GM11168 (cell line): ENCODE results near the gene ZFHX3.

Experiments used
- in situ Hi-C: fragments of 300-500 bp; cut with MboI; formaldehyde crosslinking; loops from one replicate; pipeline ENCODE4 v1.12.0; 2022; ENCODE audit warnings: low sequenced_read_pairs; ENCODE audit not compliant: unreplicated experiment

Gene ZFHX3

DNA sequence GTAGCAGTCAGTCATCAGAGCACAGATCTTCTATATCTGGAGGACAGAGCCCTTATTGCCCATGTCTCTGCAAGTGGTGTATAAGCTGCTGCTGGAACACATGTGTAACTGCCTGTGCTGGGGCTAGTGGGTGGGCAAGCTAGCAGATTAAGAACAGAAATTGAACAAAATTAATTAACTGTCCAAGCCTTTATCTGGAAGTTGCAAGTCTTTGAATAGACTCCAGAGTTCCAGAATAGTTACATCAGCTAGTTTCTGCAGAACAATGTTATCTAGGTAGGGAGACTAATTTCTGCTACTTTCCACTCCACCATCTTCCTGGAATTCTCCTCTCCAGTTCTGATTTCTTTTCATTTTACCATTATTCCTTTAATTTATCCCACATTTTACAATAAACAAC is 287.3 kb downstream of the ZFHX3 start:
- in situ Hi-C loops: no loop called here

DNA sequence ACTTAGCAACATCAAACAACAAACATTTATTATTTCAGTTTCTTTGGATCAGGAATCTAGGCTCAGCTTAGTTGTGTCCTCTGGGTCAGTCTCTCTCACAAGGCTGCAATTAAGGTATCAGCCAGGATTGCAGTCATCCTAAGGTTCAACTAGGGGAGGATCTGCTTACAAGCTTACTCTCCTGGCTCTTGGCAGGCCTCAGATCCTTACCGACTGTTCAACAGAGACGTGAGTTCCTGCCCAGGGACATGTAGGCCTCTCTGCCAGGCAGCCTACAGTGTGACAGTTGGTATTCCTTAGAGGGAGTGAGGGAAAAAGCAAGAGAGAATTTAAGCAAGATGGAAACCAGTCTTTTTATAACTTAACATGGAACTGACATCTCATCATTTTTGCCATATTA is 294.0 kb downstream of the ZFHX3 start:
- in situ Hi-C loops: no loop called here

GRCh38 chr16:72752004-72752695 is 295.8 kb downstream of the ZFHX3 start:
- in situ Hi-C loops: no loop called here

GRCh38 chr16:72751076-72751475 is 296.9 kb downstream of the ZFHX3 start:
- in situ Hi-C loops: no loop called here

DNA sequence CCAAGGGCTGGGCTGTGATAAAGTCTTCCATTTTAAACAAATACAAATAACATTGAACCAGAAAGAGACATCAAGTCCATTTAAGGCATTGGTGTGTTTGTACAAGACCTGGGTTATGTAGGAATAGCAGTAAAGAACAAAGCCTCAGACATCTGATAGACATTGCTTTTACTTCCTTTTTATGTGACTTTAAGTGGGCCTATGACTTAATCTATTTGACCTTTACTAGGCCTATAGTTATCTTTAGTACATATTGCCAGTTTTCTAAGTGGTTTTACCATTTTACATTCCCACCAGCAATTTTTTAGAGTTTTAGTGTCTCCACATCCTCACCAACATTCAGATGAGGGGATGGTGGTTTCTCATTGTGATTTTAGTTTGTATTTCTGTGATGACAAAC is 298.8 kb downstream of the ZFHX3 start:
- in situ Hi-C loops: no loop called here

GRCh38 chr16:72744076-72744793 is 303.7 kb downstream of the ZFHX3 start:
- in situ Hi-C loops: no loop called here

DNA sequence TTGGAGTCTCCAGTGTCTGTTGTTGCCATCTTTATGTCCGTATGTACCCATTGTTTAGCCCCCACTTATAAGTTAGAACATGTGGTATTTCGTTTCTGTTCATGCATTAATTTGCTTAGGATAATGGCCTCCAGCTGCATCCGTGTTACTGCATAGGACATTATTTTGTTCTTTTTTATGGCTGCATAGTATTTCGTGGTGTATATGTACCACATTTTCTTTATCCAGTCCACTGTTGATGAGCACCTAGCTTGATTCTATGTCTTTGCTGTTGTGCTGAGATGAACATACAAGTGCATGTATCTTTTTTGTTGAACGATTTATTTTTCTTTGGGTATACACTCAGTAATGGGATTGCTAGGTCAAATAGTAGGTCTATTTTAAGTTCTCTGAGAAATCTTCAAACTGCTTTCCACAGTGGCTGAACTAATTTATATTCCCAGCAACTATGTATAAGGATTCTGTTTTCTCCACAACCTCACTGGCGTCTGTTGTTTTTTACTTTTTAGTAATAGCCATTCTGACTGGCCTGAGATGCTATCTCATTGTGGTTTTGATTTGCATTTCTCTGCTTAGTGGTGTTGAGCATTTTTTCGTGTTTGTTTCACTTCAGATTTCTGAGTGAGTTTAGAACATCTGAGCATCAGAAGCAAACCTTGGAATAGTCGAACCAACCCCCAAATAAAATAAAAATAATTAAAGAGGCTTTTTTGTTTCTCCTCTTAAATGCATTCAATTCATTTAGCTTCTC is 304.7 kb downstream of the ZFHX3 start:
- in situ Hi-C loops: no loop called here

DNA sequence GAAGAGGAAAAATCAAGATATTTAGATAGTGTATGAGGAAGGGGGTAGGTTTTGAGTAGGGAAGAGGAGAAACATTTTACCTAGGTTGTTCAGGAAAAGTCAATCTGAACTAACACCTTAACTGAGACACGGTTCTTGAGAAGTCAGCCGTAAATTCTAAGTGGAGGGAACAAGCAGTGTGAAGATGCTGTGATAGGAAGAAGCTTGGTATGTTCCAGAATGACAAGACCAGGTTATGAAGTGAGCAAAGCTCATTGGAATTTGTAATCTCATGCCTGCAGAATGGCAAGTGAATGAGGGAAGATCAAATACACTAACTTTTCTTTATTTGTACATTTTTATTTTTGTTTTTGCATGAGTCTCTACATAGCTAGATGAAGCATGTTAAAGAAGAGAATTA is 307.6 kb downstream of the ZFHX3 start:
- in situ Hi-C loops: no loop called here

DNA sequence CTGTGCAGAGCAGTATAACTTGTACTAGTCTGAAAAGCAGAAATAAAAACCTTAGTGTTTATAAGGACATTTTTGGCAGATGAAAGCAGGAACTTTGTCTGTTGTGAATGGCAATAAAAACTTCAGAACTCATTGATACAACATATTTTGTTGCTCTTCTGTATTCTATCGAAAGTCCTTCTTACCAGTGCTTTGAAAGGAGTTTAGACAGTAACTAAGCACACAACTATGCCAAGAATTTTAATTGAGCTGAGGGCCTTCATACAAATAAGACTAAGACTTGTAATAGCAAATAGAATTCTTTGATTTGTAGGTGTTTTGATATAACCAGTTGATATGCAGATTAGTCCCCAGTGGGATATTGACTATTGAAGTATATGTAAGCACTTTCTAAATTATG is 308.4 kb downstream of the ZFHX3 start:
- in situ Hi-C loops: no loop called here

GRCh38 chr16:72736074-72736473 is 311.9 kb downstream of the ZFHX3 start:
- in situ Hi-C loops: no loop called here
